ENCODE measurements around the gene CEP104. TPM values are rescaled to one million over a fixed set of nuclear protein-coding genes. Genes with fewer than 3 reads are reported as not detected.

The CEP104 gene
- total and polyA plus RNA-seq, 2 donors (not counting 1 experiment from before 2014, with no cell fraction given), result 27.7 to 71.8 TPM

DNA sequence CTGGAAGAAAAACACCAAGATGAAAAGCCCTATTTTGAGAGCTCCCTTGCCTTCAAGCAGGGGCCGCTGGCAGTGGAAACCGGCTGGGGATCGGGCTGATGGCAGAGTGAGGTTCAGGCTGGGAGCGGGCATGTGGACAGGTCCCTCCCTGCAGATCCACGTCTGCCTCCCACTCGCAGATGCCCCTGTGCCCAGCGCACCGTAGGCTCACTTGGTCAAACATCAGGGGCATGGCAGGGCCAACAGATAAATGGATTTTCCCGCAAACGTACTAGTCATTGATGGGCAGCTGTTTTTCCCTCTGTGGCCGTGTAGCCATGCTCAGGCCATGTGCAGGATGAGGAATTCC is 49.6 kb upstream of the CEP104 start:
- Histone ChIP-seq H3K9ac (ENCODE audit: low read length) (no peak overlapping the region), H3K4me2 (replicated peaks; ENCODE audit: low read depth, low read length, poor library complexity, severe bottlenecking) (no peak overlapping the region), H3K36me3 (replicated peaks in 1 of 2; ENCODE audit: control extremely low read depth in 1 of 2, control insufficient read depth in 1 of 2, extremely low read depth in 1 of 2, insufficient read depth in 2 of 2, low read length in 1 of 2) (no peaks in the 10 kb centered on the region), H3K79me2 (ENCODE audit: control insufficient read depth, insufficient read depth, low read length) (no peaks in the 10 kb centered on the region), H3K27ac (ENCODE audit: low read length in 2 of 2) (no peak overlapping the region), H2AFZ (ENCODE audit: insufficient read depth, low read depth, low read length, poor library complexity, severe bottlenecking) (no peak overlapping the region), H3K4me3 (ENCODE audit: control extremely low read depth in 1 of 5, extremely low read depth in 1 of 5, insufficient read depth in 1 of 5, low read depth in 2 of 5, low read length in 4 of 5) (no peak overlapping the region), H4K20me1 (ENCODE audit: control insufficient read depth, insufficient read depth, low read length, poor library complexity, severe bottlenecking) (no peaks in the 10 kb centered on the region), H3K4me1 (ENCODE audit: control insufficient read depth in 2 of 2, insufficient read depth in 2 of 2, low read length in 2 of 2) (peaks cover 4 to 35% of the 10 kb centered on the region in 2 donors), H3K9me3 (ENCODE audit: control extremely low read depth in 1 of 3, control insufficient read depth in 2 of 3, insufficient read depth in 1 of 3, low read length in 2 of 3) (no peaks in the 10 kb centered on the region), H3K27me3 (replicated peaks in 1 of 4; ENCODE audit: control extremely low read depth in 1 of 4, control insufficient read depth in 3 of 4, insufficient read depth in 4 of 4, low read length in 3 of 4) (peaks cover 0 to 15% (median 0%) of the 10 kb centered on the region in 4 experiments)
- WGBS (ENCODE audit: insufficient coverage), result over 99% methylated on average over 11 of the region's 11 CpGs
- Mint-ChIP-seq H3K4me1 (peaks cover 25% of the 10 kb centered on the region), H3K9me3 (ENCODE audit: insufficient read depth) (no peaks in the 10 kb centered on the region), H3K27me3 (peaks cover 6% of the 10 kb centered on the region), H3K4me3 (no peak overlapping the region), H3K27ac (no peak overlapping the region)
- intact Hi-C loops (cut with micrococcal nuclease), result loop anchor here (10.0 kb wide), 1 partner anchor 252 kb away; the partner anchor contains the start of genes TP73 and WRAP73
- TF ChIP-seq EZH2 (IDR thresholded peaks at IDR 0.05; ENCODE audit: borderline replicate concordance, insufficient read depth, low read depth, low read length, poor library complexity, severe bottlenecking), result no peak
- TF ChIP-seq, protein P1, sequence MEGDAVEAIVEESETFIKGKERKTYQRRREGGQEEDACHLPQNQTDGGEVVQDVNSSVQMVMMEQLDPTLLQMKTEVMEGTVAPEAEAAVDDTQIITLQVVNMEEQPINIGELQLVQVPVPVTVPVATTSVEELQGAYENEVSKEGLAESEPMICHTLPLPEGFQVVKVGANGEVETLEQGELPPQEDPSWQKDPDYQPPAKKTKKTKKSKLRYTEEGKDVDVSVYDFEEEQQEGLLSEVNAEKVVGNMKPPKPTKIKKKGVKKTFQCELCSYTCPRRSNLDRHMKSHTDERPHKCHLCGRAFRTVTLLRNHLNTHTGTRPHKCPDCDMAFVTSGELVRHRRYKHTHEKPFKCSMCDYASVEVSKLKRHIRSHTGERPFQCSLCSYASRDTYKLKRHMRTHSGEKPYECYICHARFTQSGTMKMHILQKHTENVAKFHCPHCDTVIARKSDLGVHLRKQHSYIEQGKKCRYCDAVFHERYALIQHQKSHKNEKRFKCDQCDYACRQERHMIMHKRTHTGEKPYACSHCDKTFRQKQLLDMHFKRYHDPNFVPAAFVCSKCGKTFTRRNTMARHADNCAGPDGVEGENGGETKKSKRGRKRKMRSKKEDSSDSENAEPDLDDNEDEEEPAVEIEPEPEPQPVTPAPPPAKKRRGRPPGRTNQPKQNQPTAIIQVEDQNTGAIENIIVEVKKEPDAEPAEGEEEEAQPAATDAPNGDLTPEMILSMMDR (IDR thresholded peaks at IDR 0.05), result no peak
- no peak for DNase-seq
- ChIA-PET POLR2A (no interaction called here), CTCF (no interaction called here)
- ATAC-seq (ENCODE audit: low read depth), result no peak

DNA sequence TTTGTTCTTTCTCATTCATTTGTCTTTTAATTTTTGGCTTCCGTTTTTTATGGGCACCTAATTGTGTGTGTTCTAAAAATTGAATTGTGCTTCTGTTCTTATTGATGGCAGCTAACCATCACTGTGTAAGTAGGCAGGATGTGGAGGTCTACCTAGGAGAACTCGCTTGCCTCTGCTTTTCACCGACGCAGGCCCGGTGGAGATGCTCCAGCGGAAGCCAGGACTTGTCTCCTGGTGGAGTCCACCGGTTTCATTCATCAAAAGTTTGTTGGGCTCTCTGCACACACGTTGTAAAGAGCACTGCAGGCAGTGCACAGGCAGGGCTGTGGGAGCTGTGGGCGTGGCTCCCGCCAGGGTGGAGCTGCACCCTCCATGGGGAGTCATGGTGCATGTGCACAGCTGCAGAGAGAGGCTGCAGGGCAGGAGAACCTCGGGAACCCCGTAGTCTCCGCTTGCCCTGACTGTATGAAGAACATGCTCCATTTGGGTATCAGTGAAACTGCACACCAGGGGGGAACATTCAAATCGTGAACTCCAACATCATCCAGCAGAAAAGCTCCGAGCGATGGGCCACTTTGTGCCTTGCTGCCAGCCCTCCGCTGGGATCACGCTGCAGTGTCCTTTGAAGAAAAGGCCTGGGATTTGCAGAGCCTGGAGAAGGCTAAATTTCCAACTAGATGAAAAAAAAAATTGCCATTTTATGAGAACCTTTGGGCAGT is 49.1 kb upstream of the CEP104 start:
- no peak overlapping the region for H3K27ac ChIP-seq (ENCODE audit: low read length in 2 of 2)
- H3K4me1 ChIP-seq (ENCODE audit: control insufficient read depth in 2 of 2, insufficient read depth in 2 of 2, low read length in 2 of 2), result peaks cover 3 to 38% of the 10 kb centered on the region in 2 donors
- H3K79me2 ChIP-seq (ENCODE audit: control insufficient read depth, insufficient read depth, low read length), result no peaks in the 10 kb centered on the region
- Mint-ChIP-seq H3K27me3 (peaks cover 6% of the 10 kb centered on the region), H3K9me3 (ENCODE audit: insufficient read depth) (no peaks in the 10 kb centered on the region), H3K4me1 (peaks cover 23% of the 10 kb centered on the region), H3K4me3 (no peak overlapping the region), H3K27ac (no peak overlapping the region)
- ChIA-PET CTCF (no interaction called here), POLR2A (no interaction called here)
- no peaks in the 10 kb centered on the region for H3K36me3 ChIP-seq (replicated peaks in 1 of 2; ENCODE audit: control extremely low read depth in 1 of 2, control insufficient read depth in 1 of 2, extremely low read depth in 1 of 2, insufficient read depth in 2 of 2, low read length in 1 of 2)
- DNase-seq, result no peak
- WGBS (ENCODE audit: insufficient coverage), result 89% methylated on average over 18 of the region's 18 CpGs
- peaks cover 0 to 13% (median 0%) of the 10 kb centered on the region in 4 experiments for H3K27me3 ChIP-seq (replicated peaks in 1 of 4; ENCODE audit: control extremely low read depth in 1 of 4, control insufficient read depth in 3 of 4, insufficient read depth in 4 of 4, low read length in 3 of 4)
- H2AFZ ChIP-seq (ENCODE audit: insufficient read depth, low read depth, low read length, poor library complexity, severe bottlenecking), result no peak overlapping the region
- H3K4me3 ChIP-seq (ENCODE audit: control extremely low read depth in 1 of 5, extremely low read depth in 1 of 5, insufficient read depth in 1 of 5, low read depth in 2 of 5, low read length in 4 of 5), result no peak overlapping the region
- TF ChIP-seq, protein P1 (IDR thresholded peaks at IDR 0.05), result no peak
- no peak for TF ChIP-seq EZH2 (IDR thresholded peaks at IDR 0.05; ENCODE audit: borderline replicate concordance, insufficient read depth, low read depth, low read length, poor library complexity, severe bottlenecking)
- H3K9ac ChIP-seq (ENCODE audit: low read length), result no peak overlapping the region
- no peak for ATAC-seq (ENCODE audit: low read depth)
- intact Hi-C loops (cut with micrococcal nuclease), result loop anchor here (10.0 kb wide), 1 partner anchor 251 kb away; the partner anchor contains the start of genes TP73 and WRAP73
- no peaks in the 10 kb centered on the region for H4K20me1 ChIP-seq (ENCODE audit: control insufficient read depth, insufficient read depth, low read length, poor library complexity, severe bottlenecking)
- H3K4me2 ChIP-seq (replicated peaks; ENCODE audit: low read depth, low read length, poor library complexity, severe bottlenecking), result no peak overlapping the region
- H3K9me3 ChIP-seq (ENCODE audit: control extremely low read depth in 1 of 3, control insufficient read depth in 2 of 3, insufficient read depth in 1 of 3, low read length in 2 of 3), result no peaks in the 10 kb centered on the region
